Rectal smooth muscle tissue (tissue), 1 donor: ENCODE results near the gene FNDC3B.

Experiments used
- H3K27ac ChIP-seq: one replicate; pipeline ENCODE4 v1.7.0; 2013; ENCODE audit warnings: low read depth, low read length, inconsistent platforms
- H3K27me3 ChIP-seq: one replicate; pipeline ENCODE4 v1.7.0; 2013; ENCODE audit warnings: low read length; ENCODE audit not compliant: control insufficient read depth, insufficient read depth
- H3K36me3 ChIP-seq: one replicate; pipeline ENCODE4 v1.7.0; 2013; ENCODE audit warnings: low read length; ENCODE audit not compliant: control insufficient read depth, insufficient read depth
- H3K4me1 ChIP-seq: one replicate; pipeline ENCODE4 v1.7.0; 2013; ENCODE audit warnings: low read length; ENCODE audit not compliant: control insufficient read depth, insufficient read depth
- H3K4me3 ChIP-seq: one replicate; pipeline ENCODE4 v1.7.0; 2013; ENCODE audit warnings: low read length
- H3K9ac ChIP-seq: one replicate; pipeline ENCODE4 v1.7.0; 2013; ENCODE audit warnings: low read length

FNDC3B gene

GRCh38 chr3:172012775-172013174 is 26.6 kb upstream of the FNDC3B start:
- no peak overlapping the region for H3K4me3 ChIP-seq
- H3K27me3 ChIP-seq = no peaks in the 10 kb centered on the region
- H3K9ac ChIP-seq = no peak overlapping the region
- H3K27ac ChIP-seq = no peak overlapping the region
- H3K36me3 ChIP-seq = no peaks in the 10 kb centered on the region
- no peaks in the 10 kb centered on the region for H3K4me1 ChIP-seq

- Histone ChIP-seq H3K9ac (no peak overlapping the region), H3K36me3 (no peaks in the 10 kb centered on the region), H3K4me3 (no peak overlapping the region), H3K27me3 (no peaks in the 10 kb centered on the region), H3K27ac (no peak overlapping the region), H3K4me1 (no peaks in the 10 kb centered on the region)
Measured at GRCh38 chr3:172014145-172014544, 25.2 kb upstream of the FNDC3B start.

GRCh38 chr3:172018364-172018763 is 21.0 kb upstream of the FNDC3B start:
- Histone ChIP-seq H3K9ac (no peak overlapping the region), H3K27ac (no peak overlapping the region), H3K4me3 (no peak overlapping the region), H3K4me1 (no peaks in the 10 kb centered on the region), H3K27me3 (no peaks in the 10 kb centered on the region), H3K36me3 (no peaks in the 10 kb centered on the region)

GRCh38 chr3:172020763-172021162 is 18.6 kb upstream of the FNDC3B start:
- no peak overlapping the region for H3K4me3 ChIP-seq
- H3K9ac ChIP-seq = no peak overlapping the region
- no peaks in the 10 kb centered on the region for H3K27me3 ChIP-seq
- no peak overlapping the region for H3K27ac ChIP-seq
- no peaks in the 10 kb centered on the region for H3K36me3 ChIP-seq
- H3K4me1 ChIP-seq = no peaks in the 10 kb centered on the region

GRCh38 chr3:172021164-172021563 is 18.2 kb upstream of the FNDC3B start:
- Histone ChIP-seq H3K4me3 (no peak overlapping the region), H3K4me1 (no peaks in the 10 kb centered on the region), H3K36me3 (no peaks in the 10 kb centered on the region), H3K27ac (no peak overlapping the region), H3K27me3 (no peaks in the 10 kb centered on the region), H3K9ac (no peak overlapping the region)

- Histone ChIP-seq H3K36me3 (no peaks in the 10 kb centered on the region), H3K4me3 (no peak overlapping the region), H3K9ac (no peak overlapping the region), H3K4me1 (no peaks in the 10 kb centered on the region), H3K27ac (no peak overlapping the region), H3K27me3 (no peaks in the 10 kb centered on the region)
Measured at GRCh38 chr3:172021859-172022258, 17.5 kb upstream of the FNDC3B start.

GRCh38 chr3:172023915-172024314 is 15.5 kb upstream of the FNDC3B start:
- Histone ChIP-seq H3K9ac (no peak overlapping the region), H3K36me3 (no peaks in the 10 kb centered on the region), H3K4me1 (no peaks in the 10 kb centered on the region), H3K4me3 (no peak overlapping the region), H3K27me3 (no peaks in the 10 kb centered on the region), H3K27ac (no peak overlapping the region)

- Histone ChIP-seq H3K4me1 (no peaks in the 10 kb centered on the region), H3K4me3 (no peak overlapping the region), H3K9ac (no peak overlapping the region), H3K27me3 (no peaks in the 10 kb centered on the region), H3K27ac (no peak overlapping the region), H3K36me3 (no peaks in the 10 kb centered on the region)
Measured at GRCh38 chr3:172024679-172025078, 14.7 kb upstream of the FNDC3B start.

GRCh38 chr3:172029425-172030098 is 9.8 kb upstream of the FNDC3B start:
- no peaks in the 10 kb centered on the region for H3K4me1 ChIP-seq
- H3K27me3 ChIP-seq = no peaks in the 10 kb centered on the region

GRCh38 chr3:172030181-172030580 is 9.2 kb upstream of the FNDC3B start:
- H3K9ac ChIP-seq = no peak overlapping the region
- no peaks in the 10 kb centered on the region for H3K36me3 ChIP-seq
- H3K27ac ChIP-seq = no peak overlapping the region
- no peaks in the 10 kb centered on the region for H3K27me3 ChIP-seq
- H3K4me3 ChIP-seq = no peak overlapping the region
- no peaks in the 10 kb centered on the region for H3K4me1 ChIP-seq

More at GRCh38 chr3:172029425-172030098, 9.8 kb upstream of the FNDC3B start:
- Histone ChIP-seq H3K36me3 (no peaks in the 10 kb centered on the region), H3K4me3 (no peak overlapping the region), H3K9ac (no peak overlapping the region), H3K27ac (no peak overlapping the region)

- Histone ChIP-seq H3K4me1 (no peaks in the 10 kb centered on the region), H3K27ac (no peak overlapping the region), H3K9ac (no peak overlapping the region), H3K4me3 (no peak overlapping the region), H3K27me3 (no peaks in the 10 kb centered on the region), H3K36me3 (no peaks in the 10 kb centered on the region)
Measured at GRCh38 chr3:172031996-172032395, 7.4 kb upstream of the FNDC3B start.

- H3K27me3 ChIP-seq = no peaks in the 10 kb centered on the region
- no peaks in the 10 kb centered on the region for H3K4me1 ChIP-seq
- H3K27ac ChIP-seq = no peak overlapping the region
- H3K9ac ChIP-seq = no peak overlapping the region
- H3K36me3 ChIP-seq = no peaks in the 10 kb centered on the region
- no peak overlapping the region for H3K4me3 ChIP-seq
Measured at GRCh38 chr3:172033396-172033795, 6.0 kb upstream of the FNDC3B start.
